Activated naive CD8-positive, alpha-beta T cell treated with anti-CD3 and anti-CD28 coated beads, Interleukin-2, amount 10 ng/mL, durations not matched to agents 7 days and 5 days (primary cell): ENCODE data around the gene IFIT2. TPM values are rescaled to one million over a fixed set of nuclear protein-coding genes. Genes with fewer than 3 reads are reported as not detected.

ENCODE experiments used
- ATAC-seq: fragments of 150-1000 bp; cut with Tn5 transposase; one replicate; pipeline ENCODE4 v1.10.0; 2021; ENCODE audit warnings: low read depth, moderate library complexity
- POLR2A ChIA-PET: fragments of 350-600 bp; sonication (Branson Sonifier 250); formaldehyde crosslinking; loops from one replicate; lab custom pipeline; 2021; ENCODE audit warnings: antibody characterized with exemption; lab: Charles Lee
- DNase-seq: peaks from one replicate; pipeline ENCODE4 v3.0.0; 2021
- H3K27ac Mint-ChIP-seq: one replicate; pipeline ENCODE4 v1.8.0; 2022; ENCODE audit warnings: mild to moderate bottlenecking, mixed read lengths
- H3K27me3 Mint-ChIP-seq: one replicate; pipeline ENCODE4 v1.8.0; 2022; ENCODE audit warnings: mild to moderate bottlenecking, moderate library complexity, mixed read lengths
- H3K36me3 Mint-ChIP-seq: one replicate; pipeline ENCODE4 v1.8.0; 2021; ENCODE audit warnings: mild to moderate bottlenecking, mixed read lengths
- H3K4me1 Mint-ChIP-seq: one replicate; pipeline ENCODE4 v1.8.0; 2021; ENCODE audit warnings: mixed read lengths
- H3K4me3 Mint-ChIP-seq: one replicate; pipeline ENCODE4 v1.8.0; 2022; ENCODE audit warnings: mild to moderate bottlenecking, moderate library complexity, mixed read lengths
- H3K9me3 Mint-ChIP-seq: one replicate; pipeline ENCODE4 v1.8.0; 2021; ENCODE audit warnings: mixed read lengths
- total RNA-seq, 2 experiments: library from RNA; stranded (reverse); gene quantifications; one replicate each; pipeline ENCODE4 v1.2.3, GENCODE V29; 2021

The IFIT2 gene
- total RNA-seq, 2 experiments from 2014 or later, result 18.5 to 21.6 TPM

- ATAC-seq (no peak), DNase-seq (no peak)
- Mint-ChIP-seq H3K4me1 (peaks cover 21% of the 10 kb centered on the region), H3K27me3 (peaks cover 10% of the 10 kb centered on the region), H3K9me3 (no peaks in the 10 kb centered on the region), H3K4me3 (no peak overlapping the region), H3K27ac (no peak overlapping the region), H3K36me3 (no peaks in the 10 kb centered on the region)
- POLR2A ChIA-PET, result interaction anchor here (1.0 kb wide), 1 partner anchor 37 kb away, joined by 4 read pairs; no protein-coding TSS in a partner anchor
These were observed 50.1 kb downstream of the IFIT2 start for GRCh38 chr10:89351780-89352597.

- POLR2A ChIA-PET, result no interaction called here
- Mint-ChIP-seq H3K4me3 (no peak overlapping the region), H3K9me3 (no peaks in the 10 kb centered on the region), H3K27me3 (peaks cover 12% of the 10 kb centered on the region), H3K4me1 (peaks cover 21% of the 10 kb centered on the region), H3K36me3 (no peaks in the 10 kb centered on the region), H3K27ac (no peak overlapping the region)
- DNase-seq (no peak), ATAC-seq (no peak)
These were observed 51.0 kb downstream of the IFIT2 start for GRCh38 chr10:89352802-89353201.

GRCh38 chr10:89355394-89355931, 53.6 kb downstream of the IFIT2 start:
- POLR2A ChIA-PET, result interaction anchor here (1.1 kb wide), 1 partner anchor 14 kb away, joined by 3 read pairs; no protein-coding TSS in a partner anchor
- no peaks in the 10 kb centered on the region for H3K36me3 Mint-ChIP-seq
- DNase-seq (no peak), ATAC-seq (no peak)
- H3K27me3 Mint-ChIP-seq, result peaks cover 8% of the 10 kb centered on the region
- no peak overlapping the region for H3K27ac Mint-ChIP-seq
- no peak overlapping the region for H3K4me3 Mint-ChIP-seq
- H3K4me1 Mint-ChIP-seq, result peaks cover 20% of the 10 kb centered on the region
- H3K9me3 Mint-ChIP-seq, result no peaks in the 10 kb centered on the region

GRCh38 chr10:89357096-89357495, 55.2 kb downstream of the IFIT2 start:
- no peaks in the 10 kb centered on the region for H3K36me3 Mint-ChIP-seq
- no peak for DNase-seq

GRCh38 chr10:89357975-89358374, 56.1 kb downstream of the IFIT2 start:
- POLR2A ChIA-PET, result no interaction called here
- ATAC-seq (no peak), DNase-seq (no peak)
- Mint-ChIP-seq H3K36me3 (no peaks in the 10 kb centered on the region), H3K9me3 (no peaks in the 10 kb centered on the region), H3K27me3 (peaks cover 12% of the 10 kb centered on the region), H3K4me3 (no peak overlapping the region), H3K27ac (no peak overlapping the region), H3K4me1 (peaks cover 3% of the 10 kb centered on the region)

More at GRCh38 chr10:89357096-89357495, 55.2 kb downstream of the IFIT2 start:
- Mint-ChIP-seq H3K4me1 (peaks cover 5% of the 10 kb centered on the region), H3K27me3 (peaks cover 11% of the 10 kb centered on the region), H3K27ac (no peak overlapping the region), H3K4me3 (no peak overlapping the region), H3K9me3 (no peaks in the 10 kb centered on the region)
- no peak for ATAC-seq
- POLR2A ChIA-PET, result interaction anchor here (1.2 kb wide), 1 partner anchor 20 kb away, joined by 3 read pairs; no protein-coding TSS in a partner anchor

Other genes with a start within 250 kb of the IFIT2 start
- not detected for gene CH25H, start 94.7 kb upstream of the IFIT2 start, total RNA-seq
- 10 to 100 TPM; 35.9 to 42.8 TPM for gene LIPA, start 50.3 kb upstream of the IFIT2 start, total RNA-seq
- gene IFIT3, start 26.0 kb downstream of the IFIT2 start, total RNA-seq, result 10 to 100 TPM; 72.5 to 75.6 TPM
- not detected for gene IFIT1B, start 76.0 kb downstream of the IFIT2 start, total RNA-seq
- 10 to 100 TPM; 45.7 to 48.4 TPM for gene IFIT1, start 90.6 kb downstream of the IFIT2 start, total RNA-seq
- gene IFIT5, start 112.5 kb downstream of the IFIT2 start, total RNA-seq, result 10 to 100 TPM; 30.7 to 32.2 TPM
- gene SLC16A12, start 233.5 kb downstream of the IFIT2 start, total RNA-seq, result not detected